ENCODE data around the gene PANK4.

- TF ChIP-seq CTCF (conservative IDR thresholded peaks at IDR 0.05 in 1 of 2, IDR thresholded peaks at IDR 0.05 in 1 of 2; ENCODE audit: extremely low read depth in 1 of 2, insufficient read depth in 1 of 2, low read depth in 1 of 2, low read length in 2 of 2) (no peak), EZH2 (IDR thresholded peaks at IDR 0.05; ENCODE audit: borderline replicate concordance, low read length) (no peak)
These were observed 66.2 kb downstream of the PANK4 start for GRCh38 chr1:2460203-2460602.
